H9 (cell line): ENCODE measurements around the gene FAHD2A. TPM values are rescaled to one million over a fixed set of nuclear protein-coding genes. Genes with fewer than 3 reads are reported as not detected.
A peak's percentile ranks its signal among the peaks of the same experiment; 100 is the strongest.

Source experiments
- DNase-seq: peaks from one replicate; pipeline ENCODE4 v3.0.0-alpha.2; 2017
- H2AFZ ChIP-seq: one replicate; pipeline ENCODE4 v1.6.1; 2013; ENCODE audit warnings: mild to moderate bottlenecking, low read length, control low read depth, moderate library complexity
- H2AK5ac ChIP-seq: 2 replicates; pipeline ENCODE4 v1.6.1; 2013; ENCODE audit warnings: low read length, control low read depth, mixed read lengths; ENCODE audit not compliant: insufficient read length
- H2BK120ac ChIP-seq: one replicate; pipeline ENCODE4 v1.6.1; 2013; ENCODE audit warnings: low read depth, mild to moderate bottlenecking, low read length, control low read depth, inconsistent platforms; ENCODE audit not compliant: poor library complexity, severe bottlenecking
- H2BK12ac ChIP-seq: 2 replicates; pipeline ENCODE4 v1.6.1; 2013; ENCODE audit warnings: low read length, control low read depth, mixed read lengths, low read depth; ENCODE audit not compliant: insufficient read length
- H2BK15ac ChIP-seq: 2 replicates; pipeline ENCODE4 v1.6.1; 2013; ENCODE audit warnings: low read depth, low read length, control low read depth
- H2BK20ac ChIP-seq: one replicate; pipeline ENCODE4 v1.6.1; 2013; ENCODE audit warnings: low read depth, mild to moderate bottlenecking, low read length, control low read depth, inconsistent platforms; ENCODE audit not compliant: poor library complexity, severe bottlenecking
- H2BK5ac ChIP-seq: 2 replicates; pipeline ENCODE4 v1.6.1; 2013; ENCODE audit warnings: low read length, control low read depth, mixed read lengths; ENCODE audit not compliant: insufficient read length
- H3K14ac ChIP-seq: 2 replicates; pipeline ENCODE4 v1.6.1; 2013; ENCODE audit warnings: low read length, control low read depth; ENCODE audit not compliant: insufficient read depth
- H3K18ac ChIP-seq: 2 replicates; pipeline ENCODE4 v1.6.1; 2013; ENCODE audit warnings: low read depth, mild to moderate bottlenecking, mixed read lengths, low read length, control low read depth; ENCODE audit not compliant: insufficient read length
- H3K23ac ChIP-seq: 2 replicates; pipeline ENCODE4 v1.6.1; 2013; ENCODE audit warnings: low read length, control low read depth, mixed read lengths, low read depth; ENCODE audit not compliant: insufficient read length
- H3K23me2 ChIP-seq: 2 replicates; pipeline ENCODE4 v1.6.1; 2013; ENCODE audit warnings: low read depth, mild to moderate bottlenecking, mixed read lengths, low read length, control low read depth; ENCODE audit not compliant: insufficient read length, poor library complexity, severe bottlenecking
- H3K27ac ChIP-seq: 2 replicates; pipeline ENCODE4 v1.5.1; 2013; ENCODE audit warnings: low read length, control low read depth, mixed read lengths, low read depth; ENCODE audit not compliant: insufficient read length
- H3K27me3 ChIP-seq: 2 replicates; pipeline ENCODE4 v1.6.1; 2013; ENCODE audit warnings: low read length, control low read depth, inconsistent platforms; ENCODE audit not compliant: insufficient read depth
- H3K4ac ChIP-seq: 2 replicates; pipeline ENCODE4 v1.6.1; 2013; ENCODE audit warnings: low read depth, mild to moderate bottlenecking, control low read depth, inconsistent platforms, low read length, moderate library complexity
- H3K4me1 ChIP-seq: 2 replicates; pipeline ENCODE4 v1.6.1; 2013; ENCODE audit warnings: low read length, control low read depth, inconsistent platforms; ENCODE audit not compliant: insufficient read depth
- H3K4me2 ChIP-seq: 2 replicates; pipeline ENCODE4 v1.6.1; 2013; ENCODE audit warnings: low read length, control low read depth, mixed read lengths; ENCODE audit not compliant: insufficient read length, insufficient read depth
- H3K56ac ChIP-seq: 2 replicates; pipeline ENCODE4 v1.6.1; 2013; ENCODE audit warnings: low read depth, mild to moderate bottlenecking, mixed read lengths, low read length, control low read depth; ENCODE audit not compliant: insufficient read length
- H3K79me1 ChIP-seq: 2 replicates; pipeline ENCODE4 v1.6.1; 2013; ENCODE audit warnings: low read depth, mild to moderate bottlenecking, moderate library complexity, low read length, control low read depth, inconsistent platforms; ENCODE audit not compliant: insufficient read depth, poor library complexity, severe bottlenecking
- H3K79me2 ChIP-seq: 2 replicates; pipeline ENCODE4 v1.6.1; 2013; ENCODE audit warnings: low read length, control low read depth, inconsistent platforms; ENCODE audit not compliant: insufficient read depth
- H3K9ac ChIP-seq: 2 replicates; pipeline ENCODE4 v1.6.1; 2013; ENCODE audit warnings: low read length, control low read depth, mixed read lengths; ENCODE audit not compliant: insufficient read length; ENCODE audit errors: extremely low read depth
- H3K9me3 ChIP-seq: one replicate; pipeline ENCODE4 v1.6.1; 2013; ENCODE audit warnings: low read depth, low read length, inconsistent platforms; ENCODE audit not compliant: control insufficient read depth
- H3T11ph ChIP-seq: one replicate; pipeline ENCODE4 v1.6.1; 2013; ENCODE audit warnings: mild to moderate bottlenecking, low read length, control low read depth, inconsistent platforms
- H4K20me1 ChIP-seq: one replicate; pipeline ENCODE4 v1.6.1; 2013; ENCODE audit not compliant: control insufficient read depth, insufficient read length, insufficient read depth
- H4K5ac ChIP-seq: 2 replicates; pipeline ENCODE4 v1.6.1; 2013; ENCODE audit warnings: low read depth, mild to moderate bottlenecking, mixed read lengths, low read length, control low read depth; ENCODE audit not compliant: insufficient read length
- H4K8ac ChIP-seq: replicated peaks from 2 replicates; pipeline ENCODE4 v1.6.1; 2013; ENCODE audit warnings: low read length, control low read depth, mixed read lengths, low read depth; ENCODE audit not compliant: insufficient read length
- H4K91ac ChIP-seq: 2 replicates; pipeline ENCODE4 v1.6.1; 2013; ENCODE audit warnings: low read depth, mild to moderate bottlenecking, moderate library complexity, mixed read lengths, low read length, control low read depth; ENCODE audit not compliant: insufficient read length
- H3K27ac Mint-ChIP-seq, 3 experiments: 2 replicates in 2 of 3; 3 replicates in 1 of 3; pipeline ENCODE4 v1.8.0; 2020 to 2021; ENCODE audit warnings: mixed read lengths in 3 of 3, mild to moderate bottlenecking in 1 of 3, moderate library complexity in 1 of 3
- H3K27me3 Mint-ChIP-seq: 2 replicates; pipeline ENCODE4 v1.8.0; 2021; ENCODE audit warnings: low read depth, mild to moderate bottlenecking, moderate library complexity, mixed read lengths
- H3K36me3 Mint-ChIP-seq, 3 experiments: 2 replicates in 2 of 3; 3 replicates in 1 of 3; pipeline ENCODE4 v1.8.0; 2020 to 2021; ENCODE audit warnings: low read depth in 3 of 3, mixed read lengths in 3 of 3; ENCODE audit not compliant: insufficient read depth in 1 of 3
- H3K4me1 Mint-ChIP-seq, 2 experiments: 2 replicates each; pipeline ENCODE4 v1.8.0; 2020; ENCODE audit warnings: mixed read lengths in 2 of 2
- H3K4me3 Mint-ChIP-seq, 2 experiments: 2 replicates in 1 of 2; 3 replicates in 1 of 2; pipeline ENCODE4 v1.8.0; 2020 to 2021; ENCODE audit warnings: mild to moderate bottlenecking in 2 of 2, mixed read lengths in 2 of 2, moderate library complexity in 1 of 2
- H3K9me3 Mint-ChIP-seq, 2 experiments: 2 replicates in 1 of 2; 3 replicates in 1 of 2; pipeline ENCODE4 v1.8.0; 2020; ENCODE audit warnings: mild to moderate bottlenecking in 2 of 2, mixed read lengths in 2 of 2, moderate library complexity in 1 of 2
- CTCF ChIP-seq: fragments of 200-600 bp; sonication (generic); conservative IDR thresholded peaks from 3 replicates; pipeline ENCODE4 v1.8.0; 2021; ENCODE audit warnings: antibody characterized with exemption, mild to moderate bottlenecking
- WGBS: extraction: QIAGEN DNeasy Blood & Tissue Kit; methylation state at CpG from one replicate; pipeline ENCODE4 v1.1.7; 2013; ENCODE audit warnings: missing lambda C conversion rate, low lambda C conversion rate, mixed read lengths; ENCODE audit not compliant: insufficient read length; ENCODE audit errors: extremely low coverage; 5-methylcytosine and 5-hydroxymethylcytosine counted together
- total RNA-seq: library from RNA; stranded (reverse); gene quantifications from 2 replicates; pipeline ENCODE4 v1.2.1, GENCODE V29; 2021

FAHD2A gene
- total RNA-seq, 1 experiment from 2014 or later = 39.8 TPM

GRCh38 chr2:95384854-95385569, 17.5 kb upstream of the FAHD2A start:
- no peak overlapping the region for H2AFZ ChIP-seq
- no peak overlapping the region for H3K4me2 ChIP-seq

More at GRCh38 chr2:95384854-95385569, 17.5 kb upstream of the FAHD2A start:
- Histone ChIP-seq H3K79me2 (no peaks in the 10 kb centered on the region), H3K4ac (no peak overlapping the region), H2AK5ac (no peak overlapping the region), H4K20me1 (no peaks in the 10 kb centered on the region), H3K23ac (no peak overlapping the region), H2BK12ac (no peak overlapping the region), H2BK20ac (no peak overlapping the region), H4K5ac (no peak overlapping the region), H3K27ac (no peak overlapping the region), H3K23me2 (no peaks in the 10 kb centered on the region), H3K56ac (no peak overlapping the region), H3K18ac (no peak overlapping the region), H2BK15ac (no peak overlapping the region), H3K79me1 (no peaks in the 10 kb centered on the region), H3K9ac (no peak overlapping the region), H3K4me1 (no peaks in the 10 kb centered on the region), H3K27me3 (no peaks in the 10 kb centered on the region), H2BK5ac (no peak overlapping the region), H4K91ac (no peak overlapping the region), H3K9me3 (no peaks in the 10 kb centered on the region), H3K14ac (no peak overlapping the region), H3T11ph (no peak overlapping the region), H2BK120ac (no peak overlapping the region), H4K8ac (no peak overlapping the region)
- 0 out of 3 replicates have a peak, but pooled peaks have one; percentile 13 for TF ChIP-seq CTCF
- Mint-ChIP-seq H3K4me1 (peaks cover 2 to 6% of the 10 kb centered on the region in 2 experiments; a peak in 3 of 4 replicates), H3K36me3 (no peaks in the 10 kb centered on the region), H3K27ac (no peak overlapping the region), H3K4me3 (no peak overlapping the region), H3K9me3 (no peaks in the 10 kb centered on the region), H3K27me3 (peaks cover 33% of the 10 kb centered on the region)
- no CpG with 5 or more reads among the region's 12 CpGs for WGBS
- peak; percentile 73 for DNase-seq
